NK-92 treated with Interleukin-12 subunit alpha and Interleukin-12 subunit beta, amount 100 ng/mL, for 24 hours (cell line): ENCODE measurements around the gene ERBB2.

ENCODE experiments used
- DNase-seq: peaks from one replicate; lab custom pipeline; 2025; lab: John Stamatoyannopoulos, UW

ERBB2 gene

GRCh38 chr17:39665642-39666224 is 34.1 kb upstream of the ERBB2 start:
- no peak for DNase-seq

- no peak for DNase-seq
Measured at GRCh38 chr17:39666231-39666600, 33.6 kb upstream of the ERBB2 start.

- DNase-seq, result no peak
Measured at GRCh38 chr17:39666601-39667261, 33.1 kb upstream of the ERBB2 start.

GRCh38 chr17:39667262-39667944 is 32.5 kb upstream of the ERBB2 start:
- DNase-seq, result no peak

- DNase-seq, result no peak
Measured at GRCh38 chr17:39667945-39668924, 31.6 kb upstream of the ERBB2 start, which contains the start of gene PNMT. TSS of gene PNMT (plus strand) at chr17:39668453. CDS start at chr17:39668476, 23 bp downstream.

- DNase-seq, result no peak
Measured at GRCh38 chr17:39669897-39670735, 29.7 kb upstream of the ERBB2 start.

- DNase-seq, result no peak
Measured at GRCh38 chr17:39670746-39671145, 29.1 kb upstream of the ERBB2 start.

- no peak for DNase-seq
Measured at GRCh38 chr17:39671651-39672521, 28.0 kb upstream of the ERBB2 start.

GRCh38 chr17:39672522-39673334 is 27.1 kb upstream of the ERBB2 start:
- DNase-seq, result no peak

GRCh38 chr17:39673335-39674081 is 26.4 kb upstream of the ERBB2 start:
- DNase-seq, result no peak

- no peak for DNase-seq
Measured at GRCh38 chr17:39674179-39674578, 25.7 kb upstream of the ERBB2 start.

GRCh38 chr17:39674702-39675389 is 25.0 kb upstream of the ERBB2 start:
- DNase-seq, result no peak

- no peak for DNase-seq
Measured at GRCh38 chr17:39675390-39676082, 24.3 kb upstream of the ERBB2 start.

- DNase-seq, result peak; percentile 20
Measured at GRCh38 chr17:39676198-39676819, 23.6 kb upstream of the ERBB2 start.

- no peak for DNase-seq
Measured at GRCh38 chr17:39677072-39677471, 22.8 kb upstream of the ERBB2 start.

GRCh38 chr17:39677542-39678339 is 22.1 kb upstream of the ERBB2 start:
- DNase-seq, result no peak
